ENCODE data around the gene CGNL1.

CGNL1 gene

DNA sequence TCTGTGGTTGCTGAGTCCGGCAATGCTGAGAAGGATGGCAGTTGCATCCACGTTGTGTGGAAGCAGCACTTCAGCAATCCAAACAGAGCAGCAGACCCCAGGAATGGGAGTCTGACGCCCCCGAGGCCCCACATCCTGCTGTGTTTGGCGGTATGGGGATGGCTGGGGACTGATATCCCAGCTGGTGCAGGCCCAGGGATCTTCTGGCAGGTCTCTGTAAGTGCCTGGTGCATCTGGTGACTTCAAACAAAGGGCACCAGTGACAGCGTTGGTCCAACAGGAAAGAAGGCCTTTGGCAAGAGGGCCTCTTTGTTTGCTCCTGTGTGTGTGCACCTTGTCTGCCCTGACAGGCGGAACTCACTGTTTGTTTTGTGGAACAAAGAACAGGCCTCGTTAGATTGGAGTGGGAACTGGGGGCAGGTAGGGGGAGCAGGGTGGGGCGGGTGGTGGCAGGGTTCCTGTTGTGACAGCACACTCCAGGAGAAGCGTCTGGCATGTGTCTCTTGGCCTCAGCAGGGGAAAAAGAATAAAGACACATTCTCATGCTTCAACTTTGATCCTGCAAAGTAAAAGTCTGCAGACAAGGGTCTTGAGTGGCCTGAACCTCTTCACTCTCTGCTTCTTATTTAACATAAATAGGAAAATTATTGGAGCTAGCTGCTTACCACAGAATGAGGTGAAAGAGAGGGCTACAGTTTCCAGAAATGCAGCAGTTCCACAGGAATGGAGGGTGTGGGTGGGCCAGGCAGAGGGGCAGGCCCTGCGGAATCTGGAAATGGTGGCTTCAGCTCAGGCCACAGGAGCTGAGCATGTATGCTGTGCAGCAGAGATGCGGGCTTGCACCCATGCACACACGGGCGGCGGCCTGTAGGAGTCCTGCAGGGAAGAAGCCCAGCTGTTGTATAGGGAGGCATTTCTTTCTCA is 120.9 kb downstream of the CGNL1 start:
- DNase-seq (ENCODE audit: low spot score) = no peak

- DNase-seq (ENCODE audit: low spot score) = no peak
These were observed 124.0 kb downstream of the CGNL1 start for GRCh38 chr15:57500256-57500655.

DNA sequence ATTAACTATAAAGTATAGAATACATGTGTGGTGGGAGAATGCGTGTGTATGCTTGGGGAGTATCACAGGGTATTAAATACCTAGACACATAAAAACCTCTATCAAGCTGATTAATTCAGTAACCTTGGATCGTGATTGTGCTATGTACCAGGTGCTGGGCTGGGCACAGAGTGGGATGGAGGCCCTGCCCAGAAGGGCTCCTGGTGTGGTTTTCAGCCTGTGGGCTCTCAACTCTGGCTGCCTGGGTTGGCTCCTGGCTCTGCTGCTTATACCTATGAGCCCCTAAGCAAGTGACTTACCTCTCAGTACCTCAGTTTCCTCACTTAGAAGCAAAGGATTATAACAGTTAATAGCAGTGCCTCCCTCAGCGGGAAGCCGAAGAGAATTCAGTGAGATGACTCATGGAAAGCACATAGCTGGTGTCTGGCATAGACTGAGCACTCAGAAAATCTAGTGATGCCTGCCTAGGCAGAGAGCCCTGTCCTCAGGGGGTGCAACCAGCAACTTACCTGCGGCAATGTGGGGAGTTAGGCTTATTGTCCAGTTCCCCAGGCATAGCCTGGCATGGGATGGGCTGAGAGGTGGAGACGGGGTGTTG is 124.8 kb downstream of the CGNL1 start:
- DNase-seq (ENCODE audit: low spot score) = no peak

DNA sequence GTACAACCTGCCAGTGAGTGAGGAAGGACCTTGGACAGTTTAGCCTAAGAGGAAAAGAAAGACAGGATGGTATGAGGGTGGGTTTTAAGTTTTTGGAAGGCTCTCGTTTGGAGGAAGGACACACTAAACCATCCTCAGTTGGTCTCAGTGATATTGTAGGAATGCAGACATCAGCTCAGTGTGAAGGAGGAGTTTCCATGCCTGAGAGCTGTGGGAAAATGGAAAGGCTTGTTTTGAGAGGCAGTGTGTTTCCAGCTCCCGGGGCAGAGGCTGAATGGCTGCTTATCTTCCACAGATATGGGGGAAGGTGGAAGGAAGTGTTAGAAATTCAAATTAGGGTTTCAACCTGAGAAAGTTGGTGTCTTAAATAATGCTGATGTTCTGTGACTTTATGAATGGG is 125.8 kb downstream of the CGNL1 start:
- DNase-seq (ENCODE audit: low spot score) = no peak

DNA sequence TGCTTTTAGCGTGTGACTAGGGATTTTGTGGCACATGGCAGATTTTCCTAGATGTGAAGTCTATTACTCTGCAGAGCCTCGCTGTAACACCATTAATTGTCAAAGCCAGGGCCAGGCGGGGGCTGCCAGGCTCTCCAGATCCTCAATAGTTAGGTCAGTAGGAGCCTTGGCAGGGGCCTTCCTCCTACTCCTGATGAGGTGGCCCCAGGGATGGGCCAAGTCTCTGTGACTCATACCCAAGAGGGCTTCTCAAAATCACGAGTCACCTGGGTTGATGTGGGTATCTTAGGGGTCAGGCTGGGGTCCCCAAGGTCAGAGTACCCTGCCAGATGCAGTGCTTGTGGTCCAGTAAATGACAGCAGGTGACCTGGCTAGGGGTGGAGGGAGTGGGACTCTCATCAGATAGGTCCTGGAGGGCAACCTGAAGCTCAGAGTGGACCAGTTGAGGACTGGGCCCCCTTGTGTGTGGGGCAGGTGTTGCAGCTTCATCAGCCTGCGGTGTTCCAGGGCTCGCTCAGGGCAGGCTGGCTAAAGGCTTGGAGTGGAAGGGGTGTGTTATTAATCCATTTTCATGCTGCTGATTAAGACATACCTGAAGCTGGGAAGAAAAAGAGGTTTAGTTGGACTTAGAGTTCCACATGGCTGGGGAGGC is 126.9 kb downstream of the CGNL1 start:
- DNase-seq (ENCODE audit: low spot score) = peak; percentile 26

- no peak for DNase-seq (ENCODE audit: low spot score)
These were observed 127.8 kb downstream of the CGNL1 start for GRCh38 chr15:57503911-57504598.

- DNase-seq (ENCODE audit: low spot score) = no peak
These were observed 128.3 kb downstream of the CGNL1 start for GRCh38 chr15:57504599-57504940.

DNA sequence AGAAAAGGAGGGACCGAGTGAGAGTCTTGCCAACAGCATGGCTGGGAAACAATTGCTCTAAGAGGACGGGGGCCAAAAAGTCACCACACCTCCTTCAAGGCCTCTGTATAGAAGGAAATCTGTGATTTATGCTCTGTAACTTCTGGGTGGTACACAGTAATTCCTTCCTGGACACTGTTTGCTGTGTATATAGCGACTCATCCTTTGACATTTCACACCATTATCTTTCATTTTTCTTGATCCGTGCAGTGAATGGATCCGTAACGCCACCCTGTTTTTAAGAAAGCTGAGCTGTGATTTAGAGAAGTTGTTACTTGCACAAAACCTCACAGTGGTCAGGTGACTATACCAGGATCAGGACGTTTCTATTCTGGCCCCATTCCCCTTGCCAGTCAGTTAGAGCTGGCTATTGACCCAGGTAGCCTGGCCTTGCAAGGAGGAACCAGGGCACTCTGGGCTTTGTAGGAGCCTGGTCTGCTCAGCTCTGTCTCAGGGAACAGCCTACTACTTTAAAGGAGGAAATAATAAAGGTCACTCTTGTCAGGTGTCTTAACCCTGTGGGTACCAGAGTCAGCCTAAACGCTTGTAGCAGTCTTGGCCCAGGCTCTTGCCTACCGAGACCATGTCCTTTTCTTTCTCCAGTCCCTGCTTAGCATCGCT is 128.9 kb downstream of the CGNL1 start:
- no peak for DNase-seq (ENCODE audit: low spot score)

DNA sequence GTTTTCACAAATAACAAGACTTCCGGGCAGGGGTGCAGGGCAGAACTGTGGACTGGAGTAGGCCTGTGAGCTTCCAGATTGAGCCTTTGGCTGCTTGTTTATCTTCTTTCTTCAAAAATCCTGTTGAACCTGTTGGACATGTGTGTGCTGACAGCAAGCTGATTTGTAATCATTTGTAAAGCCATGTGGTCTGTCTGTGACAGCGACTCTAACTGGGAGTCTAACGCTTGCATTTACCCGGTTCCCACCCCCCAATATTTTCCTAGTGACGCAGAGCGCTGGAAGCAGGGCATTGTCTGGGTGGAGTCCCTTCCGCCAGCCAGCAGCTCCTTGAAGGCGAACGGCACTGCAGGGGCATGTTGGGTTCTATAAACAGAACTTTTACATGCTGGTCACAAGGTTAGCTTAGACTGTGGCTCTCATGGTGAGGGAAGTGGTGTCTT is 129.7 kb downstream of the CGNL1 start:
- no peak for DNase-seq (ENCODE audit: low spot score)

DNA sequence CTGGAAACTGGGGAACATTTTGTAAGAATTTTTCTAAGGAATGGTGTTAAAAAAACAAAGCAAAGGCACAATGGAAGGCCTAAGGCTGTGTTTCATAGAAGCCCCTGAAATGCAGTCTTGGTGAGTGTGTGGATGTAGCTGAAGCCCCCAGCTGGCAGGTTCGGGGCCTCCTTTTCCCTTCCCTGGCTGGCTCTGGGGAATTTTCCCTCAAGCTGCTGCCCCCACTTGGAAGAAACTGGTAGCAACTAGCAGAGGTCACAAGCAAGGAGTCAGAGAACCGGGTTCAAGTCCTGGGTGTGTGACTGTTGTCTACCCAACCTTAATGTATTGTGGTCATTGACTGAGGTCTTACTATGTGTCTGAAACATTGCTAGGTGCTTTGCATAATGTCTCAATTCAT is 130.1 kb downstream of the CGNL1 start:
- DNase-seq (ENCODE audit: low spot score) = no peak

DNA sequence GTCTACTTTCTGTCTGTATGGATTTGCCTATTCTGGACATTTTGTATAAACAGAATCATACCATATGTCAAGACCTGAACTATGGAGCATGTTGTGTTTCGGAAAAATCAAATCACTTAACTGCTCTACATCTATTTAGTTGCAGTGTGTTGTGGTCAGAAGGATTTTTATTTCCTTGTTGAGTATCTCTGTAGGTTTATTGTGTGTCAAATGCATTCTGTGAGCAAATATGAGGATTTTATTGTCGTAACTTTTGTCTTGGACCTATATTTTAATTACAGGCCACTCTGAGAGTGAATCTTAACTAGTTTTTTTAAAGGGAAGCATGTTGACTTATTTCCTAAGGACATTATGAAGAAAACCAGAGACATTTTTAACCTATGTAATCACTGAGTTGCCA is 130.8 kb downstream of the CGNL1 start:
- no peak for DNase-seq (ENCODE audit: low spot score)

GRCh38 chr15:57509126-57509525 is 132.8 kb downstream of the CGNL1 start:
- DNase-seq (ENCODE audit: low spot score) = no peak

- peak; percentile 16 for DNase-seq (ENCODE audit: low spot score)
These were observed 133.7 kb downstream of the CGNL1 start for GRCh38 chr15:57509965-57510364.

DNA sequence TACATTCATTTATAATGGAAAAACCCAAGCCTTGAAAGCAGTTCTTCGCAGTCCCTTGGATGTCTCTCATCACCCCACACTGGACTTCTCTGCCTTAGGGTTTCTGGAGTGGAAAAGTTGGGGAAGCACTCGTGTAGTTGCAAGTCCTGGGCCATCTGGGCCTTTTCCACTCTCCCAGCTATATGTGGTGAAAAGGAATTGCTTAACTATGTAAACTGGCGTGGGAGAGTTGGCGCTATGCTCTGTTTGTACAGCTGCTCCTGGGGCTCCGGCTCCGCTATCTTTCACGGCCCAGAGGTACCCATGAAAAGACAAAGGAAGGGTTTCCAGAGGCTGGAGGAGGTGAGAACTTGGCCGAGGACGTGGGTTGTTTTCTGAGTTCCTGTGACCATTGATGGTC is 134.3 kb downstream of the CGNL1 start:
- DNase-seq (ENCODE audit: low spot score) = no peak

DNA sequence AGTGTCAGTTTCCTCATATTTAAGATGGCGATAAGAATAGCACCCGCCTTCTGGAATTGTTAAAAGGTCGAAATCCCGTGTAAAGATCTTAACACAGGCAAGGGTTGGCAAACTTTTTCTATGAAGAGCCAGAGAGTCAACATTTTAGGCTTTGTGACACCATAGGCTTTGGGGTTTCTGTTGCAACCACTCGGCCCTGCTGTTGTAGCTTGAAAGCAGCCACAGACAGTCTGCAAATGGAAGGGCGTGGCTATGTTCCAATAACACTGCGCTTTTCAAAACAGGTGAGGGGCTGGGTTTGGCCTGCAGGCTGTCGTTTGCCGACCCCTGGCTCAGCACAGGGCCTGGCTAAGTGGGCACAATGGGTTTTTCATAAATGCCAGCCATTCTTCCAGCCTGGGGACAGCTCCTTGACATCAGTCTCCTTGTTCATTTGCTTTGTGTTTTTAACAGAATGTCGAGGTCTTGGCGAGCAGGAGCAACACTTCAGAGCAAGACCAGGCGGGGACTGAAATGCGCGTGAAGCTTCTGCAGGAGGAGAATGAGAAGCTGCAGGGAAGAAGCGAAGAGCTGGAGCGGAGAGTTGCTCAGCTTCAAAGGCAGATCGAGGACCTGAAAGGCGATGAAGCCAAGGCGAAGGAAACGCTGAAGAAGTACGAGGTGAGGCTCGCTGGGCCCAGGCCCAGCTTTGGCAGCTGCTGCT is 140.2 kb downstream of the CGNL1 start:
- no peak for DNase-seq (ENCODE audit: low spot score)

- no peak for DNase-seq (ENCODE audit: low spot score)
These were observed 140.8 kb downstream of the CGNL1 start for GRCh38 chr15:57517030-57517671.

GRCh38 chr15:57518779-57519405 is 142.6 kb downstream of the CGNL1 start:
- DNase-seq (ENCODE audit: low spot score) = no peak

DNA sequence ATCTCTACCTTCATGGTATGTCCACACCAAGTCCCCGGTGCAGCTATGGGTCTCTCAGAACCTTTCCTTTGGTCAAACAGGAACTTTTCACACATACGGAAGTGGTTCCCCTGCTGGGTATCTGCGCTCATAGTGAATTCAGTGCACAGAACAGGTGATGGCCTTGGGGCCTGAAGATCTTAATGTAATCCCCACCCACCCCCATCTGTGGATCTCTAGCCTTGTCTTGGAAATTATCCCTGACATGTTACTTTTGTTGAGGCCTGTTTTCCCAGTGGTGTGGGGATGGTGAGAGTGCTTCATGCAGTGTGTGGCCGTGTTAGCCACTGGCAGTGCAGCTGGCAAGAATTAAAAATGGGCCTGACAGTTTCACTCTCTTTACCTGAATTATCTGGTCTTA is 143.5 kb downstream of the CGNL1 start:
- DNase-seq (ENCODE audit: low spot score) = no peak

GRCh38 chr15:57521503-57521902 is 145.2 kb downstream of the CGNL1 start:
- DNase-seq (ENCODE audit: low spot score) = no peak

DNA sequence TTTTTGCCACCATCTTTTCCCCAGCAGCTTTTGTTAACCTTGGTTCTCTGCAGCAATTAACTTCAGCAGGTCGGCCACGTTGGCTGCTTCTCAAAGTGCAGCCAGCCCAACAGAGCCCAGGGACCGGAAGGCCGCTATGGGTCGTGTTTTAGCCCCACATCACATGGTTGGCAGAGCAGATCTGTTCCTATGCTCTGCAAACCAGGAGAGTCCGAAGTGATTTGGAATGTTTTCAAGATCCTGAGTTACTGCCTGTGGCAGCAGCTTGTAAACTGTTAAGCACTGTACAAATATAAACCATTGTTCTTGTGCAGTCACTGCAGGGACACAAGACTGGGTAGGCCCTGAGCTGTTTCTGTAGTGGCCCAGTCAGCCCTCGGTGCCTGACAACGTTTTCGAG is 145.8 kb downstream of the CGNL1 start:
- DNase-seq (ENCODE audit: low spot score) = no peak

Measured in NAMALWA (cell line).